Measurements from ENCODE around the gene SLC44A4.
"Not testable (repeated sequence)": the region's sequence is repeated elsewhere in the genome, so short reads cannot be mapped to it uniquely, and the experiment has no call there.

The SLC44A4 gene

GRCh38 chr6:31825553-31825952 is 53.2 kb downstream of the SLC44A4 start:
- no peak for DNase-seq

GRCh38 chr6:31823592-31824196 is 55.1 kb downstream of the SLC44A4 start:
- DNase-seq, result not testable (repeated sequence)

GRCh38 chr6:31822036-31822821 is 56.6 kb downstream of the SLC44A4 start:
- peak; percentile 75 for DNase-seq

GRCh38 chr6:31821301-31822035 is 57.3 kb downstream of the SLC44A4 start:
- DNase-seq, result peak; percentile 75

- not testable (repeated sequence) for DNase-seq
Measured at GRCh38 chr6:31820399-31820798, 58.4 kb downstream of the SLC44A4 start.

GRCh38 chr6:31819871-31820299 is 58.9 kb downstream of the SLC44A4 start:
- no peak for DNase-seq

GRCh38 chr6:31817929-31818511 is 60.8 kb downstream of the SLC44A4 start:
- DNase-seq, result not testable (repeated sequence)

- not testable (repeated sequence) for DNase-seq
Measured at GRCh38 chr6:31817133-31817928, 61.5 kb downstream of the SLC44A4 start.

- no peak for DNase-seq
Measured at GRCh38 chr6:31815025-31815838, 63.6 kb downstream of the SLC44A4 start, which contains the start of the genes HSPA1A and HSPA1L. TSS of gene HSPA1A (plus strand) at chr6:31815543. CDS start at chr6:31815757, 214 bp downstream. TSS of gene HSPA1L (minus strand) at chr6:31815283. CDS start at chr6:31811972, 3,311 bp downstream.

- DNase-seq, result no peak
Measured at GRCh38 chr6:31814677-31815024, 64.1 kb downstream of the SLC44A4 start.

- no peak for DNase-seq
Measured at GRCh38 chr6:31813465-31813849, 65.3 kb downstream of the SLC44A4 start.
